HCT116 (cell line): ENCODE measurements around the gene TUBA3C. TPM values are rescaled to one million over a fixed set of nuclear protein-coding genes. Genes with fewer than 3 reads are reported as not detected.

Experiments used
- ATAC-seq: fragments of 200-7000 bp; cut with Tn5 transposase; 2 replicates; pipeline ENCODE4 v1.9.1; 2020; ENCODE audit warnings: mild to moderate bottlenecking, moderate library complexity
- BruUV-seq: library from RNA; stranded (reverse); fragments of 400-500 nt; replicated peaks from 2 replicates; lab custom pipeline; 2021; lab: Mats Ljungman, UMichigan
- CTCF ChIA-PET: fragments of 300-600 bp; sonication (Branson Sonifier 250); formaldehyde crosslinking; loops from one replicate; lab custom pipeline; 2021; ENCODE audit warnings: antibody characterized with exemption; lab: Charles Lee
- POLR2A ChIA-PET: fragments of 300-600, 350-600 bp; sonication (Branson Sonifier 250); formaldehyde crosslinking; loops from one replicate; lab custom pipeline; 2021; ENCODE audit warnings: antibody characterized with exemption; lab: Charles Lee
- RAD21 ChIA-PET, 2 experiments: fragments of 300-600 bp; sonication (Branson Sonifier 250); formaldehyde crosslinking; loops; one replicate each; lab custom pipeline; 2023; ENCODE audit warnings: low total read pairs in 2 of 2; ENCODE audit not compliant: uncharacterized antibody in 2 of 2, unreplicated experiment in 2 of 2, low non-redundant PET in 1 of 2; lab: Charles Lee
- DNase-seq: peaks from one replicate; pipeline ENCODE4 v3.0.0-alpha.2; 2010; ENCODE audit warnings: low read depth, low spot score
- H2AFZ ChIP-seq: fragments of 200-600 bp; shearing (Covaris generic), sonication (generic); 2 replicates; pipeline ENCODE4 v1.6.1; 2017; ENCODE audit warnings: low read depth, mixed run types, mixed read lengths, antibody characterized with exemption, low read length; ENCODE audit not compliant: poor library complexity, severe bottlenecking
- H3K27ac ChIP-seq: 2 replicates; pipeline ENCODE4 v1.5.1; 2012; ENCODE audit warnings: low read depth, low read length
- H3K27me3 ChIP-seq: fragments of 200-600 bp; sonication (generic); 2 replicates; pipeline ENCODE4 v1.6.1; 2016; ENCODE audit warnings: mixed run types, low read length, mixed read lengths; ENCODE audit not compliant: insufficient read depth
- H3K36me3 ChIP-seq, 2 experiments: fragments of 200-500 bp in 1 of 2; fragments of 200-600 bp in 1 of 2; sonication (Bioruptor generic) in 1 of 2; sonication (generic) in 1 of 2; 2 replicates each; pipeline versions ENCODE4 v1.5.1 to v1.6.1; 2014 to 2016; ENCODE audit warnings: low read length in 2 of 2, inconsistent platforms in 1 of 2, mixed read lengths in 1 of 2, mixed run types in 1 of 2; ENCODE audit not compliant: insufficient read depth in 2 of 2, control insufficient read depth in 1 of 2
- H3K4me1 ChIP-seq, 2 experiments: fragments of 200-600 bp in 1 of 2; sonication (generic) in 1 of 2; 2 replicates each; pipeline versions ENCODE4 v1.5.1 to v1.6.1; 2012 to 2017; ENCODE audit warnings: low read length in 2 of 2, inconsistent platforms in 1 of 2, mild to moderate bottlenecking in 1 of 2, mixed read lengths in 1 of 2, mixed run types in 1 of 2, moderate library complexity in 1 of 2; ENCODE audit not compliant: insufficient read depth in 2 of 2, control insufficient read depth in 1 of 2
- H3K4me2 ChIP-seq: fragments of 200-600 bp; sonication (generic); 2 replicates; pipeline ENCODE4 v1.6.1; 2017; ENCODE audit warnings: mixed run types, low read length, mixed read lengths
- H3K4me3 ChIP-seq, 2 experiments: fragments of 200-600 bp in 1 of 2; sonication (generic) in 1 of 2; replicated peaks in 1 of 2; 2 replicates each; pipeline ENCODE4 v1.5.1; 2011 to 2016; ENCODE audit warnings: low read length in 2 of 2, control low read depth in 1 of 2, low read depth in 1 of 2, mild to moderate bottlenecking in 1 of 2, mixed read lengths in 1 of 2, mixed run types in 1 of 2
- H3K79me2 ChIP-seq: fragments of 200-600 bp; sonication (generic); 2 replicates; pipeline ENCODE4 v1.6.1; 2017; ENCODE audit warnings: mild to moderate bottlenecking, mixed run types, low read length, moderate library complexity, mixed read lengths; ENCODE audit not compliant: insufficient read depth
- H3K9ac ChIP-seq: fragments of 200-600 bp; sonication (generic); 2 replicates; pipeline ENCODE4 v1.6.1; 2016; ENCODE audit warnings: low read length, mixed read lengths
- H3K9me2 ChIP-seq: fragments of 200-600 bp; sonication (generic), shearing (Covaris generic); 2 replicates; pipeline ENCODE4 v1.6.1; 2017; ENCODE audit warnings: mixed run types, mild to moderate bottlenecking, moderate library complexity; ENCODE audit not compliant: insufficient read depth
- H3K9me3 ChIP-seq, 2 experiments: fragments of 200-500 bp in 1 of 2; fragments of 200-600 bp in 1 of 2; sonication (Bioruptor generic) in 1 of 2; sonication (generic) in 1 of 2; 2 replicates each; pipeline ENCODE4 v1.6.1; 2014 to 2017; ENCODE audit warnings: low read length in 2 of 2, mixed read lengths in 2 of 2, inconsistent platforms in 1 of 2, low read depth in 1 of 2, mild to moderate bottlenecking in 1 of 2, mixed run types in 1 of 2, moderate library complexity in 1 of 2; ENCODE audit not compliant: control insufficient read depth in 1 of 2, insufficient read depth in 1 of 2
- H4K20me1 ChIP-seq: fragments of 200-600 bp; sonication (generic), shearing (Covaris generic); 2 replicates; pipeline ENCODE4 v1.6.1; 2017; ENCODE audit warnings: mixed run types, mild to moderate bottlenecking, moderate library complexity; ENCODE audit not compliant: insufficient read depth
- EGR1 ChIP-seq: IDR thresholded peaks from 2 replicates; pipeline ENCODE4 v1.6.1; 2012; ENCODE audit warnings: low read depth
- ELF1 ChIP-seq: IDR thresholded peaks from 2 replicates; pipeline ENCODE4 v1.6.1; 2012; ENCODE audit warnings: low read depth, borderline replicate concordance
- JUND ChIP-seq: IDR thresholded peaks from 2 replicates; pipeline ENCODE4 v1.6.1; 2012
- MAX ChIP-seq: IDR thresholded peaks from 2 replicates; pipeline ENCODE4 v1.6.1; 2012
- POLR2AphosphoS5 ChIP-seq: IDR thresholded peaks from 2 replicates; pipeline ENCODE4 v1.6.1; 2011; ENCODE audit warnings: mild to moderate bottlenecking, low read depth, low read length, moderate library complexity
- REST ChIP-seq: IDR thresholded peaks from 2 replicates; pipeline ENCODE4 v1.6.1; 2012; ENCODE audit warnings: low read depth
- SIN3A ChIP-seq: IDR thresholded peaks from 2 replicates; pipeline ENCODE4 v1.6.1; 2012; ENCODE audit warnings: low read depth
- SP1 ChIP-seq: IDR thresholded peaks from 2 replicates; pipeline ENCODE4 v1.6.1; 2012; ENCODE audit warnings: low read depth
- SRF ChIP-seq: IDR thresholded peaks from 2 replicates; pipeline ENCODE4 v1.6.1; 2012; ENCODE audit warnings: low read depth
- YY1 ChIP-seq: IDR thresholded peaks from 2 replicates; pipeline ENCODE4 v1.6.1; 2011; ENCODE audit warnings: low read length, low read depth, moderate library complexity, mild to moderate bottlenecking; ENCODE audit not compliant: insufficient replicate concordance; ENCODE audit errors: extremely low read depth
- ZNF274 ChIP-seq: fragments of 200-500 bp; sonication (Bioruptor generic); IDR thresholded peaks from 2 replicates; pipeline ENCODE4 v1.6.1; 2014; ENCODE audit warnings: mild to moderate bottlenecking, low read depth, low read length, inconsistent platforms
- intact Hi-C: fragments of 100-400 bp; cut with micrococcal nuclease; formaldehyde crosslinking; loops from 2 replicates; pipeline ENCODE4 v1.10.0; 2022
- total RNA-seq: library from RNA; stranded (reverse); gene quantifications from one replicate; pipeline ENCODE4 v1.2.1, GENCODE V29; 2021; ENCODE audit not compliant: unreplicated experiment

The TUBA3C gene
- total RNA-seq, 1 experiment from 2014 or later, result not detected

- Histone ChIP-seq H3K4me1 (no peaks in the 10 kb centered on the region), H3K27me3 (no peaks in the 10 kb centered on the region), H3K9me2 (no peaks in the 10 kb centered on the region), H3K9me3 (peaks cover 0 to 14% of the 10 kb centered on the region in 2 experiments; a peak in 2 of 4 replicates), H3K4me2 (no peak overlapping the region), H3K27ac (no peak overlapping the region), H2AFZ (no peak overlapping the region), H4K20me1 (no peaks in the 10 kb centered on the region), H3K4me3 (no peak overlapping the region), H3K9ac (no peak overlapping the region), H3K36me3 (no peaks in the 10 kb centered on the region), H3K79me2 (no peaks in the 10 kb centered on the region)
- no peak for DNase-seq
- intact Hi-C loops, result no loop called here
- ChIA-PET CTCF (no interaction called here), RAD21 (no interaction called here), POLR2A (no interaction called here)
- TF ChIP-seq SIN3A, result no peak
- no peak for TF ChIP-seq MAX
- no peak for TF ChIP-seq ELF1
- TF ChIP-seq SP1, result no peak
- TF ChIP-seq SRF, result no peak
- TF ChIP-seq ZNF274, result no peak
- TF ChIP-seq YY1, result no peak
- TF ChIP-seq REST, result no peak
- no peak for TF ChIP-seq POLR2AphosphoS5
- no peak for TF ChIP-seq EGR1
- TF ChIP-seq JUND, result no peak
- ATAC-seq, result no peak
- no TSS peak for BruUV-seq
Measured at GRCh38 chr13:19157461-19157860, 24.2 kb downstream of the TUBA3C start.
